GM21367 (cell line): ENCODE measurements around the gene CDK18.

Source experiments
- ATAC-seq: cut with Tn5 transposase; IDR thresholded peaks from one replicate; pipeline ENCODE4 v1.9.1; 2021; ENCODE audit not compliant: unreplicated experiment

The CDK18 gene

DNA sequence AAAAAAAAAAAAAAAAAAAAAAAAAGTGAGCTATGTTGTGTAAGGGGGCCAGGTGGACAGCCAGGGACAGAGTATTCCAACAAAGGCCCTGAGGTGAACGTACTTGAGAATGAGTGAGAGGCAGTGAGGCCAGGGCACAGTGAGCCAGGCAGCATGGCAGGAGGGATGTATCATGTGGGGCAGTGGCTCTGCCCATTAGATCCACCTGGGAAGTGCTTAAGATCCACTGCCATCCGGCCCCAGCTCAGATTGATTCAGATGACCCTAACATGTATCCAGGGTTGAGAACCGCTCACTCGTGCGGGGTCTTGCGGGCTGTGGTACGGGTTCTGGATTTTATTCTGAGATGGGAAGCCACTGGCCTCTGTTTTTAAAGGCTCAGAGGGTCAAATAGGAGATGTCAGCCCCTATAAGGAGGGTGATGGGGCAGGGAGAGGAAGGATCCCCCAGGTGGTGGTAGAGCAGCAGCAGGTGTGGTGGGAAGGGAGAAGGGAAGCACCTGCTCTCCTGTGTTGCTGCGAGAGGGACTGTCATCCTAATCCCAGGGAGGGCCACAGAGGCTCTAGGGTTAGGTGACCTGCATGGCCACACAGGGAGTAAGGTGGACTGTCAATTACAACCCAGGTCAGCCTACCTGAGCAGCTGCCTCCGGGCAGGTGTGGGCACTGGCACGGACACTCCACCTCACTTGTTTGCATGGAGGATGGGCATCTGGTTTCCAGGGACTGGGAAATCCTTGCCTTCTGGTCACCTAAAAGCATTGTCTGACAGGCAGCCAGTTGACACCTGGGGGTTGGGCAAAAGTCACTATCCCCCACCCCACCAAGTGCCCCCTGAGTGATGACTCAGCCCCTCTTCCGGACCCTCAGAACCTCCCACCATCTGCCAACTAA, 31.6 kb downstream of the CDK18 start:
- no peak for ATAC-seq

GRCh38 chr1:205536759-205537361, 32.4 kb downstream of the CDK18 start:
- no peak for ATAC-seq

DNA sequence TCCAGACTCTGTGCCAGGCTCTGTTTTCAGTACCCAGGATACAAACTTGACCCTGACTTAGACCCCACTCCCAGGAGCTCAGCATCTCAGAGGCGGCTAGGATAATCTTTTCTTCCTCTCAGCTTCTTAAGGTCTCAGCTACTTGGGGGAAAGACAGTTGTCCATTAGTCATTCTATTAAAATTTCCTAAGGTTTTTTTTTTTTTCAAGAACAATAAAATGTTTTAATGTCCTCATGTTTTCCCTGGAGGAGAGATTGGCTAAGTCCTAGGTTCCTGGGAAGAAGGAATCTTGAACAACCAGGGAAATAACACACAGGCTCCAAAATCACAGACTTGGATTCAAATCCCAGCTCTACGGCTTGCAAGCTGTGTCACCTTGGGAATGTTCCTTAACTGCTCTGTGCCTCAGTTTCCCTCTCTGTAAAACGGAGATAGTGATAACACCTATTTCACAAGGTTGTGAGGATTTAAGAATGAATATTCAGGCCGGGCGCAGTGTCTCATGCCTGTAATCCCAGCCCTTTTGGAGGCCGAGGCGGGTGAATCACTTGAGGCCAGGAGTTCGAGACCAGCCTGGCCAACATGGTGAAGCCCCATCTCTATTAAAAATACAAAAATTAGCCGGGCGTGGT, 33.0 kb downstream of the CDK18 start:
- ATAC-seq = no peak

DNA sequence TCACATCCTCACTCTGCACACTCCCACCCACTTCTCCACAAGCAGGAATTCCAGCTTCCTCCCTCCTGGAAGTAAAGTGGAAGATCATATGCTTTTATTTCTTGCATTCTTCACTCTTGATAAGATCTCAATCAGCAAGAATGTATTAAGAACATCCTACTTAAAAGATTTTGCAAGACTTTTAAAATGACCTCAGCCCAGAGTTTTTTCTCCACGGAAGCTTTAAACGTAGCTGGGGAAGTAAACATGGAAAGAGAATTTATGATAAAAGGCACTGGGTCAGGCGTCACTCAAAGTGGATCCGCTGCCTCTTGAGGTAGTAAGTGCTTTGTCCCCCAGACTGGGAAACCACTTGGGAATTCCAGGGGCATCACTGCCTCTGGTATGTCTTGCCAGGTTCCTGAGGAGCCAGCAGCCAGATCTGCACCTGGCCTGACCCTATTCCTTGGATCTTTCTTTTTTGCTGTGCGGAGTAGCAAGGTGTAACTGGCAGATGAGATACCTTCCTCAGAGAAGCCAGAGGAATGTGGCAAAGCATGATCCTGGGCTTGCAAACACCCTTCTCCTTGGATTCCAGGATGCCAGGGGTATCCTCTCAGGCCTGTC, 33.9 kb downstream of the CDK18 start:
- ATAC-seq = no peak

GRCh38 chr1:205541161-205541886, 36.9 kb downstream of the CDK18 start:
- no peak for ATAC-seq

GRCh38 chr1:205542367-205542766, 37.9 kb downstream of the CDK18 start:
- no peak for ATAC-seq

DNA sequence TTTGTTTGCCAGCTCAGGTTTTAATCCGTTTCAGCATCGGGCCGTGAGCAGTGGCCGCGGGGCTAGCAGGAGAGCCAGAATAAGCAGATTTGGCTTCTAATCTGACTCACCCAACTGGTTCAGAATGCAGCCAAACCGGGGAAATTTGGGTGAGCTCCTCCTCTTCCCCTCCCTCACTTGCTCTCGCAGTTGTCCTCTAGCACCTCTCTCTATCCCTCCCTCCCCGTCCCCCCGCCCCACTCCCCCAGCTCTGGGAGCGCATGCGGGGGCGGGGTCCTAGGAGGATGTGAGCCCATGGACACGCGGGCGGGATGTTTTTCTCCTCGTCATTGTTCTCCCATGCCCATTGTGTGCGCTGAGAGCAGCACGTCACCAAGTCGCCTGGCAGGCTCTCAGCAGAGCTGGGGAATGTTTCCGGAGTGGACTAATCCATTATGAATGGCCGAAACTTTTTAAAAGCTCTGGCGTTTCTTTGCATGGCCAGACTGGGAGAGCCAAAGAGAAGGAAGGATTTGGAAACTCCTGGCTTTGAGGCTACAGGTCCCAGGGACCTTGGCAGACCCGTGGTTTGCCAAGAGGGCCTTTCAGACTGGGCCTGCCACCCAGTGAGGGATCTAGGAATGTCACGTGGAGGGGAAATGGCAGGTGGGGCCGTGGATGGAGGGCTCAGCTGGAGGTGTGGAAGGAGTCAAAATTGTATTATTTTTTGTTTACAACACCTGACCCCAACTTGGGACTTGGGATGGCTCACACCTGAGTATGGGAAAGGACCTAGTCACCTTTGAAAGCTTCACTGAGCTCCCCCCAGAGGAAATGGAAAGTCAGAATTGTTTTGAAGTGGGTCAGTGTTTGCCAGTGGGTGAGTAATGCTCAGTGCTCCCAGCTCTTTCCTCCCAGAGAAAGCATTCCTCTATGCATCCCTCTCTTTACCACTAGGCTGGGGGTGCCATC, 39.2 kb downstream of the CDK18 start:
- ATAC-seq = no peak

DNA sequence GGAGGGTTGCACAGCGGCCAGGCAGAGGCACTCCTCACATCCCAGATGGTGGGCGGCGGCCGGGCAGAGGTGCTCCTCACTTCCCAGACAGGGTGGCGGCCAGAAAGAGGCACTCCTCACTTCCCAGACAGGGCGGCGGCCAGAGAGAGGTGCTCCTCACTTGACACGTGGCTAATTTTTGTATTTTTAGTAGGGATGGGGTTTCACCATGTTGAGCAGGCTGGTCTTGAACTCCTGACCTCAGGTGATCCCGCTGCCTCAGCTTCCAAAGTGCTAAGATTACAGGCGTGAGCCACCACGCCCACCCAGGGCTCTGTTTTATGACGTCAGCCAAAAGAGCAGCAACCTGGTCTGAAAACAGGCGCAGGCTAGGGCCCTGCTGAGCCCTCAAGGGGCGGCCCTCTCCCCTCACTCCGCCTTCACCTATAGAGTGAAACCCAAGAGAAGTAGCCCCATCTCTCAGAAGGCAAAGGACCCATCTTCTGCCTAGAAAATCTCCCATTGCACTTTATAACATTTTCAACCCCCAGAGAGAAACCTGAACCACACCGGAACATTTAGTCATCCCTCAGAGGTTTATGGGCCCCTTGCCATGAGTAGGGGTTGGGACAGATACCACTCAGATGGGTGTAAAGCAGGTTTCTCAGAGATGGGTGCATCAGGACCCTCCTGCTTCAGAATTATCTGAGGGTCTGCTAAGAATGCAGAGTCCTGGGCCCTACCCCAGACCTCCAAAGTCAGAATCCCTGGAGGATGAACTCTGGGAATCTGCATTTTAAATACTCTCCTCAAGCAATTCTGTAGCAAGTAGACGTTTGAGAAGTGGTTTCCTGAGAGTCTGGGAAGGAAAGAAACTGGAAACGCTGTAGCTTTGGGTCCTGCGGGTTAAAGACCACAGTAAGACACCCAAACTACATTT, 40.8 kb downstream of the CDK18 start:
- ATAC-seq = no peak

DNA sequence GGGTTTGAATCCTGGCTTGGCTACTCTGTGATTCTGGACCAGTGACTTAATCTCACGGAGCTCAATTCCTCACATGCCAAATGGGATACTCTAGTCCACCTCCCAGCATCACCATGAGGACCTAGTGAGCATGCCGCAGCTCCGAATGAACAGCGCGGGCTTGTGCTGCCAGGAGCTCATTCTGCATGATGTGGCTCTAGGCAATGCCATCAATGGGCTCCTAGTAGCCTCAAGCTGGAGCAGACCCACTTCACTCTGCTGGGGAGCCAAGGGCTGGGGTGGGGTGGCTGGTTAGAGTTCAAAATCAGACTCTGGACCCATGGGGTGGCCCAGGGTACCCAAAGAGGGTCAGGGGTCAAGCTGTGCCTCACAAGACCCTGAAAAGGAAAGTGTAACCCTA, 41.5 kb downstream of the CDK18 start:
- ATAC-seq = no peak

GRCh38 chr1:205546541-205546940, 42.1 kb downstream of the CDK18 start:
- ATAC-seq = no peak

DNA sequence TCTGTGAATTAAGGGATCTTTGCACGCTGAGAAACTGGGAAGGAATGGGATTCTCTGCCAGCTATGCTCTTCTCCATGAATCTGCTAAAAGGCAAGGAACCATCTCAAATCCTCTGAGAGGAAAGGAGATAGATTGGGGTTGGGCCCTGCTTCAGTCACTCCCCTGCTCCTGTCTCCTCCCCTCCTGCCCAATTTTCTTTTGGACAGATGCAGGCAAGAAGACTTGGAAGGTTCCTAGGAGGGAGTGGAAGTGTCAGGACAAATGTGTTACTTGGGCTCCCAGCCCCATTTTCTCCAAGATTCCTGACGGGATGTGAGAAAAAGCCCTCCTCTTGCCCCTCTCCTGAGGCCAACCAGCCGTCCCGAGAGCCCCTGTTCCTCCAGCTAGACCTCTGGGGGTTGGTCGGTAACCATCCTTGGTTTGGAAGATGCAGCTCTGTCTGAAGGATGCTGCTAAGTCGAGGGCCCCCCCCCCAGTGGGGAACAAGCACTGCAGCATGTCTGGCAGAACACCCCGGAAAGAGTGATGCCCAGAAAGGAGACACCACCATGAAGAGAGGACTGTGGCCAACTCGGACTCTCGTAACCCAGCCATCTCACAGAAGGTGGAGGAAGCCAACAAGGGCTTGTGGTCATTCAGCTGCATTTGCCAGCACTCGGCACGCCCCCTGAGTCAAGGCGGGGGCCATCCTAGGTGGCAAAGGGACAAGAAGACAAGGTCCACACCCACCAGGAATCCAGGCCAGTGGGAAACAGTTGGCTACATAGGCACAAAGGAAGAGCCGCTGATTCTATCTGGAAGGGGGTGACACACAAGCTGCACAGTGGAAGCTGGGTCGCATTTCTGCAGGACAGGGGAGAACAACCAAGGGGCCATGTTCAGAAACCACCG, 43.7 kb downstream of the CDK18 start:
- ATAC-seq = no peak

- no peak for ATAC-seq
Observed at GRCh38 chr1:205554026-205554811, 49.8 kb downstream of the CDK18 start.

DNA sequence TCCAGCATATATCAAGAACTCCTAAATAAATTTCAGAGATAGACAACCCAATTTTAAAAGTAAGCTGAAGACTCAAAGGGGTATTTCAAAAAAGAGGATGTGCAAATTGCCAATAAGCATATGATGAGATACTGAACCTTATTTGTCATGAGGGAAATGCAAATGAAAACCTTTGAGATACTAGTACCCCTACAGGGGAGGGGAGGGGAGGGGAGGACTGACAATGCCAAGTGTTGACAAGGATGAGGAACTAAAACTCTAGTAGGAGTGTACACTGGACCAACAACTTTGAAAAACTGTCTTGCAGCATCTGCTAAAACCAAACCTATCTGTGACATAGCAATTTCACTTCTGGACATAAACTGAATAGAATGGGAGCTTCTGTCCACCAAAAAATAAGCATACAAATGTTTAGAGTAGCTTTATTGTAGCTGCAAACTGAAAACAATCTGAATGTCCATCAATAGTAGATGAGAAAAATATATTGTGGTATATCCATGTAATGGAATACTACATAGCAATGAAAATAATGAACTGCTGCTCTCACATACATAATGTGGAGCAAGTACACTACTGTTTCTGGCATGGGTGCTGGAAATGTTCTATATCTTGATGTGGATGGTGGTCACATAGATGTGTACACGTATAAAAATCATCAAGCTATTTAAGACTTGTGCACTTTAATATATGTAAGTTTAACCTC, 57.2 kb downstream of the CDK18 start:
- ATAC-seq = no peak

DNA sequence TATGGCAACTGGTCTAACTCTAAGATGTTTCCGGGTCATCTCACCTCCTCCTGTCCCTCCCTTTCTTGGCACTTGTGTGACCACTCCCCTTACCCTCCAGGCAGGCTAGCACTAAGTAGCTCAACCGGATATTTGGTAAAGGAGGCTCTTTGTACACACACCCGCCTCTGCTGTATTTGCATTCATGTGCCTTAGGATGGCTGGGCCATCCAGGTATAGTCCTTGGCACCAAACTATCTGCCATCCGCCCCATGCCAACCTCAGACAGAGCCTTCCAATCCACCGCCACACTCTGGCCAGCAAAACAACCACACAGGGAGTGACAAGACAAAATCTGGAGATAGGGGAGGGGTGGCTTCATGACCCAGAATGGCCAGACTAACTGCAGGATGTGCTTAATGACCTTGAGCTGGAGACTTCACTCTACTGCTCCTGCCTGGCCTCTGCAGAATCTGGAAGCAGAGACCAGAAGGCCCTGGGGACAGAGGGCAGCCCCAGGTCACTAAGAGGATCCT, 59.5 kb downstream of the CDK18 start:
- ATAC-seq = no peak

DNA sequence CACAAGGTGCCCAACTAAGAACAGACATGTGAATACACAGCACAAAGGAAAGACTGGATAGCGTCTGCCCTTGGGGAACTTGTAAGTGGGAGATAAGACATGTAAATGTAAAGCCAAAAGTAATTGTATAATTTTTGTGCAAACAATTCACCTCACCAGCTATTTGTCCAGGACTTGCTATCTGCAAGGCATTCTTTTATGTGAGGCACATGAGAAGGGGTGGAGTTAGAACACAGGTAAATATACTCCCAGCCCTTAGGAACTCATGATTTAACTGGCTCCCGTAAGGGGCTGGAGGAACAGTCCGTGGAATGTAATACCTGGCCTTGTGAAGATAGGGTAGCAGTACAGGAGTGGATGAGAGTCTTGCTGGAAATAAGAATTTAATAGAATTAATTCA, 61.3 kb downstream of the CDK18 start:
- no peak for ATAC-seq

- ATAC-seq = no peak
Observed at GRCh38 chr1:205567716-205568115, 63.2 kb downstream of the CDK18 start.
